Neural progenitor cell (in vitro differentiated cells): Measurements from ENCODE around the gene RAB13. TPM values are rescaled to one million over a fixed set of nuclear protein-coding genes. Genes with fewer than 3 reads are reported as not detected.
"Not testable (repeated sequence)": the region's sequence is repeated elsewhere in the genome, so short reads cannot be mapped to it uniquely, and the experiment has no call there.

Experiments
- DNase-seq: peaks from one replicate; pipeline ENCODE4 v3.0.0-alpha.2; 2016; ENCODE audit warnings: low spot score
- H2AFZ ChIP-seq: fragments of 200-600 bp; sonication (generic); replicated peaks from 2 replicates; pipeline ENCODE4 v1.6.1; 2016; ENCODE audit warnings: antibody characterized with exemption
- H3F3A ChIP-seq: fragments of 200-600 bp; sonication (generic); 2 replicates; pipeline ENCODE4 v1.6.1; 2016; ENCODE audit warnings: antibody characterized with exemption, low read depth
- H3K27ac ChIP-seq: fragments of 200-600 bp; sonication (generic); 2 replicates; pipeline ENCODE4 v1.5.1; 2016; ENCODE audit warnings: mild to moderate bottlenecking
- H3K27me3 ChIP-seq: fragments of 200-600 bp; sonication (generic); 2 replicates; pipeline ENCODE4 v1.6.1; 2016; ENCODE audit warnings: mild to moderate bottlenecking, moderate library complexity
- H3K36me3 ChIP-seq: fragments of 200-600 bp; sonication (generic); 2 replicates; pipeline ENCODE4 v1.5.1; 2016
- H3K4me1 ChIP-seq: fragments of 200-600 bp; sonication (generic); 2 replicates; pipeline ENCODE4 v1.6.1; 2016; ENCODE audit warnings: mixed run types
- H3K4me2 ChIP-seq: fragments of 200-600 bp; sonication (generic); 2 replicates; pipeline ENCODE4 v1.6.1; 2016
- H3K4me3 ChIP-seq: fragments of 200-600 bp; sonication (generic); 2 replicates; pipeline ENCODE4 v1.5.1; 2016
- H3K79me2 ChIP-seq: fragments of 200-600 bp; sonication (generic); 2 replicates; pipeline ENCODE4 v1.6.1; 2016; ENCODE audit warnings: low read depth
- H3K9ac ChIP-seq: fragments of 200-600 bp; sonication (generic); 2 replicates; pipeline ENCODE4 v1.6.1; 2016
- H3K9me3 ChIP-seq: fragments of 200-600 bp; sonication (generic); 2 replicates; pipeline ENCODE4 v1.5.1; 2016; ENCODE audit warnings: low read depth
- H4K20me1 ChIP-seq: fragments of 200-600 bp; sonication (generic); 2 replicates; pipeline ENCODE4 v1.6.1; 2016; ENCODE audit warnings: low read depth
- H3K27ac Mint-ChIP-seq: 3 replicates; pipeline ENCODE4 v1.8.0; 2021; ENCODE audit warnings: mixed read lengths
- H3K27me3 Mint-ChIP-seq: 2 replicates; pipeline ENCODE4 v1.8.0; 2022; ENCODE audit warnings: low read depth, mild to moderate bottlenecking, inconsistent platforms, moderate library complexity, mixed read lengths; ENCODE audit not compliant: insufficient read depth
- H3K36me3 Mint-ChIP-seq: 3 replicates; pipeline ENCODE4 v1.8.0; 2021; ENCODE audit warnings: mixed read lengths
- H3K4me1 Mint-ChIP-seq: 3 replicates; pipeline ENCODE4 v1.8.0; 2021; ENCODE audit warnings: mixed read lengths
- H3K4me3 Mint-ChIP-seq: 3 replicates; pipeline ENCODE4 v1.8.0; 2021; ENCODE audit warnings: mild to moderate bottlenecking, moderate library complexity, mixed read lengths
- H3K9me3 Mint-ChIP-seq: 3 replicates; pipeline ENCODE4 v1.8.0; 2020; ENCODE audit warnings: mixed read lengths
- CTCF ChIP-seq: fragments of 200-600 bp; sonication (generic); IDR thresholded peaks from 2 replicates; pipeline ENCODE4 v1.5.1; 2017; ENCODE audit warnings: antibody characterized with exemption, mild to moderate bottlenecking
- EZH2 ChIP-seq: fragments of 200-600 bp; sonication (generic); IDR thresholded peaks from 2 replicates; pipeline ENCODE4 v1.6.1; 2017; ENCODE audit warnings: antibody characterized with exemption, mild to moderate bottlenecking, moderate library complexity
- EZH2phosphoT487 ChIP-seq: fragments of 200-600 bp; sonication (generic); IDR thresholded peaks from 2 replicates; pipeline ENCODE4 v1.6.1; 2017; ENCODE audit warnings: antibody characterized with exemption
- total RNA-seq: library from RNA; depleted of rRNA; stranded (reverse); fragments of >200 nt; gene quantifications from 2 replicates; pipeline ENCODE4 v1.2.3, GENCODE V29; 2015; ENCODE audit warnings: low replicate concordance

Gene RAB13
- total RNA-seq, 1 donor from 2014 or later = 14.3 TPM

- DNase-seq = no peak
These were observed 14.3 kb upstream of the RAB13 start for GRCh38 chr1:154000420-154000819.

GRCh38 chr1:153996882-153997281, 10.7 kb upstream of the RAB13 start:
- H3K9ac ChIP-seq, DNase-seq, H3K27me3 ChIP-seq, H3K4me1 ChIP-seq, H3K27ac Mint-ChIP-seq, H3K4me3 Mint-ChIP-seq, H4K20me1 ChIP-seq, H3K4me3 ChIP-seq, H3K4me2 ChIP-seq, H3K27ac ChIP-seq, H3K27me3 Mint-ChIP-seq, H3K4me1 Mint-ChIP-seq, H3K9me3 ChIP-seq, H2AFZ ChIP-seq, H3K9me3 Mint-ChIP-seq: not testable (repeated sequence)
- peaks cover 18% of the 10 kb centered on the region for H3K36me3 Mint-ChIP-seq
- peaks cover 52% of the 10 kb centered on the region for H3F3A ChIP-seq
- peaks cover 16% of the 10 kb centered on the region for H3K79me2 ChIP-seq
- peaks cover 11% of the 10 kb centered on the region for H3K36me3 ChIP-seq

More at GRCh38 chr1:154000420-154000819, 14.3 kb upstream of the RAB13 start:
- Mint-ChIP-seq H3K36me3 (peaks cover 4% of the 10 kb centered on the region), H3K27me3 (peaks cover 6% of the 10 kb centered on the region), H3K9me3 (no peaks in the 10 kb centered on the region), H3K4me3 (no peak overlapping the region), H3K4me1 (no peaks in the 10 kb centered on the region), H3K27ac (no peak overlapping the region)
- H3K4me2 ChIP-seq = no peak overlapping the region
- no peak overlapping the region for H2AFZ ChIP-seq
- no peak overlapping the region for H3K4me3 ChIP-seq
- no peak overlapping the region for H3K9ac ChIP-seq
- H3K4me1 ChIP-seq = no peaks in the 10 kb centered on the region
- H3K79me2 ChIP-seq = no peaks in the 10 kb centered on the region
- H4K20me1 ChIP-seq = no peaks in the 10 kb centered on the region
- TF ChIP-seq CTCF (no peak), EZH2 (no peak), EZH2phosphoT487 (no peak)
- H3K9me3 ChIP-seq = no peaks in the 10 kb centered on the region
- no peak overlapping the region for H3K27ac ChIP-seq
- no peaks in the 10 kb centered on the region for H3K36me3 ChIP-seq
- H3K27me3 ChIP-seq = no peaks in the 10 kb centered on the region
- peaks cover 17% of the 10 kb centered on the region for H3F3A ChIP-seq

- no peaks in the 10 kb centered on the region for H3K9me3 ChIP-seq
- Mint-ChIP-seq H3K27ac (no peak overlapping the region), H3K27me3 (peaks cover 5% of the 10 kb centered on the region), H3K9me3 (no peaks in the 10 kb centered on the region), H3K4me1 (peaks cover 16% of the 10 kb centered on the region), H3K36me3 (peaks cover 27% of the 10 kb centered on the region), H3K4me3 (no peak overlapping the region)
- H3K79me2 ChIP-seq = peaks cover 28% of the 10 kb centered on the region
- H4K20me1 ChIP-seq = peaks cover 18% of the 10 kb centered on the region
- no peak overlapping the region for H3K4me2 ChIP-seq
- no peak for TF ChIP-seq CTCF
- no peak for TF ChIP-seq EZH2
- TF ChIP-seq EZH2phosphoT487 = no peak
- peaks cover 14% of the 10 kb centered on the region for H3K4me1 ChIP-seq
- no peak overlapping the region for H2AFZ ChIP-seq
- H3K27me3 ChIP-seq = no peaks in the 10 kb centered on the region
- H3K4me3 ChIP-seq = no peak overlapping the region
- H3K27ac ChIP-seq = no peak overlapping the region
- peaks cover 63% of the 10 kb centered on the region for H3F3A ChIP-seq
- peaks cover 14% of the 10 kb centered on the region for H3K36me3 ChIP-seq
- no peak overlapping the region for H3K9ac ChIP-seq
- DNase-seq = no peak
These were observed 9.5 kb upstream of the RAB13 start for GRCh38 chr1:153995640-153996039.

GRCh38 chr1:153995202-153995601, 9.1 kb upstream of the RAB13 start:
- H3K9ac ChIP-seq = no peak overlapping the region
- no peaks in the 10 kb centered on the region for H3K27me3 ChIP-seq
- no peak for DNase-seq
- Mint-ChIP-seq H3K9me3 (no peaks in the 10 kb centered on the region), H3K4me1 (peaks cover 20% of the 10 kb centered on the region), H3K36me3 (peaks cover 30% of the 10 kb centered on the region), H3K4me3 (no peak overlapping the region), H3K27ac (no peak overlapping the region), H3K27me3 (peaks cover 6% of the 10 kb centered on the region)
- no peak overlapping the region for H2AFZ ChIP-seq
- peaks cover 29% of the 10 kb centered on the region for H3K79me2 ChIP-seq
- H3F3A ChIP-seq = peaks cover 63% of the 10 kb centered on the region
- H3K9me3 ChIP-seq = no peaks in the 10 kb centered on the region
- peaks cover 18% of the 10 kb centered on the region for H4K20me1 ChIP-seq
- TF ChIP-seq CTCF (no peak), EZH2phosphoT487 (no peak), EZH2 (no peak)
- no peak overlapping the region for H3K4me3 ChIP-seq
- no peak overlapping the region for H3K4me2 ChIP-seq
- H3K4me1 ChIP-seq = peaks cover 14% of the 10 kb centered on the region
- no peak overlapping the region for H3K27ac ChIP-seq
- peaks cover 14% of the 10 kb centered on the region for H3K36me3 ChIP-seq
